NCI-H2227 treated with DMSO at 0.1 percent for 48 hours (cell line): ENCODE data around the gene PNPLA2.
A peak's percentile ranks its signal among the peaks of the same experiment; 100 is the strongest.

ENCODE experiments used
- DNase-seq: peaks from one replicate; lab custom pipeline; 2025; lab: John Stamatoyannopoulos, UW

The PNPLA2 gene

DNA sequence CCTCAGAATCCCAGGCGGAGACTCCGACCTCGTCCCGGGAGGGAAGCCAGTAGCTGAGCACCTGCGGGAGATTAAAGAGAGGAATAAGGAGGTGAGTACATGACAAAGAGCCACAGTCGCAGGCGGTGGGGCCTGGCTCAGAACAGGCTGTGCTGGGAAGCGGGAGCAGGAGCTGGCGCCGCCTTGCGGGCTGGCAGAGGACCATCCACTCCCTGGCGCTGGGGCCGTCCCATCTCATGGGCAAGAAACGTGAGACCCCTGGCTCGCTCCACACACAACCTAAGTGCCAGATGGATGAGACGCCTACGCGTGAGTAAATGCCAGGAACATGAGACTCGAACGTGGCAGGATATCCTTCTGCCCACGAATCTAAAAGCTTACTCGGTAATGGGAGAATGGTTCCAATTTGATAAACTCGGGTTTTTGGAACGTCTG is 35.1 kb upstream of the PNPLA2 start:
- peak; percentile 52 for DNase-seq

DNA sequence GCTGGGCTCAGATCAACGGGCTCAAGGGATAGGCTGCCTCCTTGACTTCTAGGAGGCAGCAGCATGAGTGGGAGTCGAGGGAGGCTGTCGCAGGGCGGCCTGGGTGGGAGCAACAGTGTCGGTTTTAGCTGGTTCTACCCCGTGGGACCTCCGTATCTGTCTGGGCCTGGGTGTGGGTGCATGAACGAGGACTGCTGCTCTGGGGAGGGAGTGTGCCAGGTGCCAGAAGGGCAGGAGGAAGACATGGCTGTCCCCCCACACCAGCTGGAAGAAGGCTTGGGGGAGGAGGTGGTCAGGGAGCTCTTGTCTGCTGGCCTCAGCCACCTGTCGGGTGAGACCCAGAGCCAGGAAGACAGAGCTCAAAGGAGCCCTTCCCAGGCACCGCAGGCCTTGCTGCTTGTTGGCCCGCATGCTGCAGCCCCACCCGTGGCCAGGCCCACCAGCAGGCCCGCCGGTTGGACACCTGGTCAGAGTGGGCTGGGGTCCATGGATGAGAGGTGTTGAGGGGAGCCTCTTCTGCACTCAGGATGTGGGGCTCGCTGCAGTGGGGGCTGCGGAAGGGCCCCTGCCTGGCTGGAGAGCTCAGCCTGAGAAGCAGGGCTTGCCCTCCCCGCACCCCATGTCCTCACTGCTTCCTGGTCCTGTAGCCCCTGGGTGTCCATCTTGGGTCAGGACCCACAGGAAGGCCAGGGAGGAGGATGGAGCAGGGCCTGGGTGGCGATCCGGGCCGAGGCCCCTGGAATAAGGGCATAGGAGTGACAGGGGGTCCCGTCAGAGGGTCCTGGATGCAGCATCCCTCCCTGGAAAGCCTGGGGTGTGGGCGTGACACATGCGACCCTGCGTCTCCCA is 32.3 kb upstream of the PNPLA2 start:
- no peak for DNase-seq

DNA sequence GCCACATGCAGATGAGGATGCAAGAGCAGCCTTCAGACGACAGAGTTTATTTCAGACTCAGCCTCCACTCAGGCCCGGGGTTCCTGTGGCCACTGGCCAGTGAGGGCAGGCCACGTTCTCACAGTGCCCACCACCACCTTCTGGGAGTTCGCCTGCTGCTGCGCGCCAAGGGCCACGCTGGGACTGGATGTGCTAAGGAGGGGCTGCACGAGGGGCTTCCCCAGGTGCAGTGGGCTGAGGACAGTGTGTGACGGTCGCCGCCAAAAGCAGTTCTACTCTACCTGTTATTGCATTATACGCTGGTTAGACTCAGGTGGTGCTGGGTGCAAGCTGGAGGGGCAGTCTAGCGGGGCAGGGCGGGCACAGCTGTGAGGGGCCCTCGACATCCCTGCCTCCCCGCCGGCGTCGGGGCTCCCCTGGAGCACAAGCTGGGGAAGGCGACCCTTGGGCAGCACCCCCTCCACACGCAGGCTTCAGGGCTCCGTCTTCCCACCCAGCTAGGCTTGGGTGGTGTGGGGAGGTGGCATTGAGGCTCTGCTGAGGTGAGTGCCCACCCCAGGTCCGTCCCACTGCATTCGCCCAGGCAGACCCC is 31.5 kb upstream of the PNPLA2 start:
- no peak for DNase-seq

DNA sequence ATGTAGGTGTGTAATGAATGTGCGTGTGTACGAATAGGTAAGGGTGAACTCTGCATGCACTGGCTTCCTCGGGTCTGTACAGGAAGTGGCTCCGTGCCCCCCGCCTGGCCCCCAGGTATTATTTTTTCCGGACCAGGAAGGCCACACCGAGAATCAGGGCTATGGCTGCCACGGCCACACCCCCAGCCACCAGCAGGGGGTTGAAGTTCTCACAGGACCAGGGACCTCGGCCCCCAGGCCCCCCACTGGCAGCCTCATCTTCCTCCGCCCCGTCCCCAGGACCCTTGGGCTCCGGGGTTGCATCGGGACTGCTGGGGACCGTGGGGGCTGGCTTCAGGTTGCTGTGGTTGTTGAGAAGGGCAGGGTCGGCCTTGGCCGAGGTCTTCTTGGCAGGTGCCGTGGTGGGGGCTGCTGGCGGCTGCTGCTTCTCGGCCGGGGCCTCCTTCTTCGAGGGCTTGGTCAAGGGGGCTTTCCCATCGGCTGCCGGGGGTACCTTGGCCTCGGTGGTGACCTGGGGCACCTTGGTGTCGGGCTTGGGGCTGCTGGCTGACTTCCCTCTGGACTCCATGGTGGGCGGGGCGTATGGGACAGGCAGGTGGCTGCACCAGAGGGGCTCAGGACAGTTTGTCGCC is 30.6 kb upstream of the PNPLA2 start:
- no peak for DNase-seq

DNA sequence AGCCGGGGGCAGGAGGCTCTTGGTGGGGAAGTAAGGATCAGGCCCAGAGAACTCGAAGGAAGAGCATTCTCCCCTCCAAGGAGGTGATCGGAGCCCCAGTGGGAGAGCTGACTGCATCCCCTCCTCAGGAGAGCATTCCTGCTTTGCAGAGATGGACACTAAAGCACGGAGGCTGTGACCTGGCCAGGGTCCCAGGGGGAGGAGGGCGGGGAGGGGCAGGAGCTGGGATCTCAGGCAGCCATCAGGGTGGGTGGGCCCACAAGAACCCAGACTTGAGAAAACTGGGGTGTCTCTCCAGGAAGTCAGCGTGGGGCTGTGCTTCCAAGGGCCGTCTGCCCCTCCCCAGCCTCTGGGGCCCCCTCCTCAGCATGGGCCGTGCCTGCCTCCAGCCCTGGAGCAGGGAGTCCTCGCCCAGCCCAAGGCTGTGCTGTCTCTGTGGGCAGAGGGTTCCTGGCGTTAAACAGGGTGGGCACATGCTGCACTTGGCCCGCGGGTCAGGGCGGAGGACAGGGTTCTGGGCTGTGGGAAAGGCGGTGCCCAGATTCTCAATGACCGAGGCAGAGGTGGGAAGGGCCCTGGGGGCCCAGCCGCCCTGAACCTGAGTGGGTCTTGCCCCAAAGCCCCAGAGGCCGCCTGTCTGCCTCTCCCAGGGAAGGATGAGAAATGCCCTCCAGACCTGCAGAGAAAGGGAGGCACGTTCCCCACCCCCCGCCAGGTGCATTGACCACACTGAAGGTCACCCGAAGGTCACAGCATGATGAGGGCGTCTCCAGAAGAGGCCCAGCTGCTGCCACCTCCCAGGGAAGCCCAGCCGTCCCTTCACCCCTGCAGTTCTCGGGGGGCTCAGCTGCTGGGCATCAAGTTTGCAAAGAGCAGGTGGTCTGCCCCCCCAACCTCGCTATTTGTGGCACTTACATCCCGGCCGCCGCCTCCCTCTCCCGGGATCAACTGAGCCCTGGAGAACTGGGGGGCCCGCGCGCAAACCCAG is 29.5 kb upstream of the PNPLA2 start:
- no peak for DNase-seq

DNA sequence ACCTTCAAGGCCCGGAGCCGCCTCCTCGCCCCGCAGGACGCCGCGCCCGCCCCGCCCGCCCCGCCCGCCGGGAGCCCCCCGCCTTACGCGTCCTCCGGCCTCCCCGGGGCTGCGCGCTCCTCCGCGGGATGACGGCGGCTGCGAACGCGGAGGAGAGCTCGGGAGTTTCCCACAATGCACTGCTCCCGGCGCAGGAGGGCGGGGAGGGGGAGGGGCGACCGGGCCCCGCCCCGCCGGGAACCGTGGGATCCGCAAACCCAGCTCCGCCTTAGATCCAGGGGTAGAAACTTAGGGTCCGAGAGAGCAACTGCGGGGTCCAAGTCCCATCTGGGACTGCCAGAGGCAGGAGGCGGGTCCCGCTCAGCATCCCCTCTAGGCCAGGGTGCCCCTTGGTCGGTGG is 28.8 kb upstream of the PNPLA2 start, which contains the start of gene CEND1:
Gene CEND1, minus strand, starts transcription at position 148 of the 400 bp plus-strand sequence. CDS start 1,514 bp downstream, outside the sequence.
- DNase-seq, result peak; percentile 79

DNA sequence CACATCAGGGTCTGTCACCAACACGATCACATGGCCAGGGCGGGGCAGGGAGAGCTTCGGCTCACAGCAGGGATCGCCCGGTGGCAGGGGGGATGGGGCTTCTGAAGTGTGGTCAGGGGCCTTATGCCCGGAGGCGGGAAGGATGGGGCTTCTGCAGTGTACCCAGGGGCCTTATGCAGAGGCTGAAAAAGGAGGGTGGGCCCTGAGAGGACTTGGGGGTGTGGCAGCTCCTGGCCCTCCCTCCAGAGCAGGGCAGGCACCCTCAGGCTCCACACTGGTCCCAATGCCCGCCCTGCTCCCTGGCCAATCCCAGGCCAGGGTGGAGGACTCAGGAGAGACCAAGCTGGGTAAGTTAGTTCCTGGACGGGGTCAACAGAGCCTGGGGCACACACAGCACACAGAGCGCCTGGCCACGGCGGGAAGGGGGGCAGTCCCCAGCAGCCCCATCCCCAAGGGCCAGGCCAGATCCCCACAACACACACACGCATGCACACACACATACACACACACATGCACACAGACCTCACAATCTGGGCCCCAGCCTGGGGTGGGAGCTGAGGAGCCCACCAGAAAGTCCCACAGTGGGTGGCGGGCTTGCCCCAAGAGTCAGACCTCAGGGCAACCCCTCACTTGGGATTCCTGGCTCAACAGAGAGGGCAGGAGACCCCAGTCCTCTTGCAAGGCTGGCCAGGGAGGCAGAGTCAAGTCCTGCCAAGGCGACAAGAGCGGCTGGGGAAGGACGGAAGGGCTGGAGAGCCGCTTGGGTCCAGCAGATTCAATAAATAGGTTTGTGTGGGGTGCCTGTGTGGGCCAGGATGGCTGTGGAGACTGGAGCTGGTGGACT is 27.8 kb upstream of the PNPLA2 start:
- peak; percentile 56 for DNase-seq

DNA sequence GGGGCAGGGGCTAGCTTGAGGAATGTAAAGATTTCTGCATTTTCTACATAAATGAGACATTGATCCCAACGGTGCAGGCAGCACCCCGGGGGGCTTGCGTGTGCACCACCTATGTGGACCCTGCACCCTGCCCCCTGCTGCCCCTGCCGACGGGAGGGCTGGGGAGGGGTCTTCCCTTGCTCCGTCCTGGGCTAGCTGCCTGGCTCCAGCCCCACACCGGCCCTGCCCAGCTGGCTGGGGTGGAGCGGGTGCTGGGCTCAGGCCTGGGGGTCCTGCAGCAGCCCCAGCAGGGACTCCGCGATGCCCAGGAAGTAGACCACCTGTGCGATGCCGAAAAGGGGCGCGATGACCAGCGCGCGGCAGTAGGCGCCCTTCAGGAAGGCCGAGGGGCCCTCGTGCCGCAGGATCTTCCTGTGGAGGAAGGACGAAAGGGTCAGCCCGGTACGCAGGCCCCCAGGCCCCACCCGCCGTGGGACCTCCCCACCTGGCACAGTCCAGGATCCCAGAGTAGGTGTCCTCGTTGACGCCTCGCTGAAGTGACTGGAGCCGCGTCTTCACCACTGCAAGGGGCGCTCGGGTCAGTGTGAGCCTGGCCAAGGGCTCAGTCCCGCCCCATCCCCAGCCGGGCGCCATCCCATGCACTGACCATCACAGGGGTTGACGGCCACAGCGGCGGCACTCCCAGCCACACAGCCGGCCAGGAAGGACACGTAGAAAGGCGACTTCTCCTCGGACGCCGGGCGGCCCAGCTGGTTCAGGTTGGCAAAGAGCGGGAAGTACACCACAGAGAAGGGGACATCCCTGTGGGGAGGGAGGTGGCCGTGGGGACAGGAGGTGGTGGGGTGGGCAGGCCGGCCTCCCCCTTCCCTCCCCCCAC is 26.8 kb upstream of the PNPLA2 start:
- no peak for DNase-seq

DNA sequence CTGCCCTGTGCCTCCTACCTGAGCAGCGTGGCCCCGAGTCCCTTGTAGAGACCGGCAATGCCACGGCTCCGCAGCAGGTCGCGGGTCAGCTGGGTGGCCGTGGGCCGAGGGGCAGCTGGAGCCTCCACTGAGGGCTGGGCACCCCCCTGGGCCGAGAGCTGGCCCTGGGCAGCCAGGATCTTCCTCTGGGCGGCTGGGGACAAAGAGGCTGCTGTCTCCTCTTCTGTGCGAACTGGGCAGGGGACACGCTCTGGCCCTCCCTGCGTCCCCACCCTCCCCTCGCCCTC is 26.2 kb upstream of the PNPLA2 start:
- DNase-seq, result no peak

DNA sequence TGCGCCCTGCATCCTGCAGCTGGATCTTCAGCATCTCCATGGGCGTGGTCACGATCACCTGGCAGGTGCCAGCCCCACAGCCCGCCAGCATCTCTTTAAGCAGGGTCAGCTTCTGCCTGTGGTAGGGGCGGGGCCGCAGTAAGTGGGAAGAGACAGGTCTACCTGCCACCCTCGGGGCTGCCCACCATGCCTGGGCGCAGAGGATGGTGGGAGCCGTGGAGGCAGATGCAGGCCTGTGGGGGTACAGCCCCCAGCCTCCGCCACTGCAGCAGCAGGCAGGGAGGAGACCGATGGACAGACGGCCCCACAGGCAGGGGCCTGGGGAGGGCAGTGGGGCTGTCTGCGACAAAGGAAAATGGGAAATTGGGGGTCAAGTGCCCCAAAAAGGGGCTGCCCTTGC is 25.8 kb upstream of the PNPLA2 start:
- no peak for DNase-seq

DNA sequence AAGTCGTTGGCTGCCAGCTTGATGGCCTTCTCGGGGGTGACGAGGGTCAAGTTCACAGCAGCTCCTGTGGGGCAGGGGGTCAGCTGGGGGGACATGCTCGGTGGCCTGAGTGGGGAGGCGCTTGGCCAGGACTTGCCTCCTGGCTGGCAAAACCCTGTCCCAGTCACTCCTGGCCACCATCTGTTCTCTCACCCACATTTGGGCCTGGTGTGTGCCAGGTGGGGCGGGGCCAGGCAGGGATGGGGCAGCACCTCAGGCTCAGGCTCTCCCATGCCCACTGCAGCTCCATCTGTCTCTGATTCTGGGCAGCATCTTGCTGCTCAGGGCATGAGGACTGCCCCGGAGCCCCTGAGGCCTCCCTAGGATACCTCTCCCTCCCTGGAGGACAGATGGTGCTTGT is 25.2 kb upstream of the PNPLA2 start:
- no peak for DNase-seq

DNA sequence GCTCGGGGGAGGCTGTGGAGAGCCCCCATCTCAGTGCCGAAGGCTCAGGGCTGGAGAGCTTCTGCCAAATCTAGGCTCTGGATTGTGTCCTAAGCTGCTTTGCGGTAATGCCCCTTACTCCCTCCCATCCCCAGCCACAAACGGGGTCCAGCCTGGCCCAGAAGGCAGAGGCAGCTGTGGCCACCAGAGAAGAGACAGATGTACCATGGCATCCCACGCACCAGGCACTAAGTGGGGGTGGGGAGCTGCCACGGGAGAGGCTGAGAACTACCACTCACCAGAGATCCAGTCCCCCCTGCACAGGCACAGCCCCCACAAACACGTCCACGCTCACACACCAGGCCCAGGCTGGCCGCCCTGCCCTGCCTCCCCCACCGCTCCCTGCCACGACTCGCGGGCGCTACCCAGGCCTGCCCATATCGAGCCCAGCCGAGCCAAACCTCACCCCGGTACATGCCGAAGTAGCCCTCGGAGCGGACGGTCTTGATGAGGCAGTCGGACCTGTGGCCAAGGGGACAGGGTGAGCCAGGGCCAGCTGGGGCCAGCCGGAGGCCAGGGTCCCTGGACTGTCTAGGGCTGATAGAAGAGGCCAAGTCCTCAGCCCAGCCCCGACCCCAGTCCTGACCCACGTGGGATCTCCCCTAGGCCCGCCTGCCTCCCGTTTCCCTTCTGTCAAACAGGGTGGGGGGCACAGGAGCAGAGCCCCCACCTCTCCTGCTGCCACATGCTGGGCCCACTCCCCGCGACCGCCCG is 24.5 kb upstream of the PNPLA2 start:
- no peak for DNase-seq

DNA sequence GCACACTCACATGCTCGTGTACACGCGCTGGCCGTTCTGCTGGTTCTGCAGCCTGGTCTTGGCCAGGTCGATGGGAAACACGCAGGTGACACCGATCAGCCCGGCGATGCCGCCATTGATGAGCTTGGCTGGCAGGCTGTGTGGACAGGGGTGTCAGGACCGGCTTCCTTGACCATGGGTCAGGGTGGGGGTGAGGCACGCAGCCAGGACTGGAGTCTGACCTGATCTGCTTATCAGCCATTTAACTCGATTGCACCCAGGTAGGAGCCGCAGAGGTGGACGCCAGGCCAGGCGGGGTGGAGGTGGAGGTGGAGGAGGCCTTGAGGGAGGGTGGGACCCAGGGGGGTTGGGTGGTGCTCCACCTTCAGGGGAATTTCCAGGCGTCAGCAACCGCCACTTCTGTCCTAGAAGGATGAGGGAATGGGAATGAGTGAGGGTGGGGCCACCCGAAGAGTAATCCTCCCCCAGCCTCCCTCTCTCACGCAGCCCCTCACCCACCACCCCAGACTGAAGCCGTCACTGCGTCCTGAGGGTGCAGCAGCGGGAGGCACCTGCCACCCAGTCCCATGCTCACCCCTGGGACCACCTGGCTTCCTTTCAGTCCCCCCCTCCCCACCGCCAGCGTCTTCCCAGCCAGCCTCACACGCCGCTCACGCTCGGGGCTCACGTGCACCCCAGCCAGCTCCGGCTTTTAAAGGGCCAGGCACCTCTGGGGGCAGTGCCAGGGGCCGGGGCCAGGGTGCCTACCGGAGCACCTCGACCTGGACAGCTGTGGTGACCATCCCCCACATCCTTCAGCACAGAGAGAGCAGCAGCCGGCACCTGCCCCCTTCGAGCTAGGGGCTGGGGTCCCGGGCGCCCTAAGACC is 23.7 kb upstream of the PNPLA2 start:
- DNase-seq, result no peak

DNA sequence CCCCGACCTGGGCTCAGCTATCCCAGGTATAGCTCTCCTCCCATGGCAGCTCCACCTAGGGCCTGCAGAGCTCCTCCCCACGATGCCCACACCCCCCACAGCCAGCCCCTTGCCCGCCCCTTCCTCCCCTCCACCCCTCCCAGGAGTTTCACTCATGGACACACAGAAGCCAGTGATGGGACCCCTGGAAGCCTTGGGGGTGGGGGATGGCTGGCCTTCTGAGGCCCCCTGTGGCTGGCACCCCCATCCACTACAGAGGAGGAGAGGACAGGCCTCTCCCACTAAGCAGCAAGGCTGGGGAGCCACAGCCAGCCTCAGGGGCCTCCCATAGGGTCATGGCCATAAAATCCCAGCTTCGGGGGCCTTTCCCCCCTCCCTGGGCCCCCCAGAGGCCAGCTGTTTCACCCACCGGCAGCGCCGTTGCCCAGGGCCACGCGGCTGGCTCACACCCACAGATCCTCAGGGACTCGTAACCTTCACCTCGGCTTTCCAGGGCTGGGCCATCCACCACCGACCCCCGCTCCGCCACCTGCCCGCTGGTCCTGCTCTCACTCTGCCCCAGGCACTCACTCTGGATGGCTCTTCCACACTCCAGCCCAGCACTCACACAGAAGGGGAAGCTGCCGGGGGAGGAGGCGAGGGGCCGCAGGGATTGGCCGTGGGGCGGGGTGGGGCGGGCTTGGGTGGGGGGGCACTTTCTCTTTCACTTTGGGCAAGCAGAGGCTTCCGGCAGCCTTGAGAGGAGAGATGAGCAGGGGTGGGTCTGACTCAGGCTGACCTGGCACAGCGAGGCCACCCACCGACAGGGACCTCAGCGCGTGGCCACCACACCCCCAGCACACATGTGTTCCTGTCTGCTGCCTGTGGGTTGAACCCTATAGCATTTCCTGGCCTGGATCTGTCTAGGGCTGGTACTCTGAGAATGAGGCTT is 22.8 kb upstream of the PNPLA2 start:
- DNase-seq, result peak; percentile 78

DNA sequence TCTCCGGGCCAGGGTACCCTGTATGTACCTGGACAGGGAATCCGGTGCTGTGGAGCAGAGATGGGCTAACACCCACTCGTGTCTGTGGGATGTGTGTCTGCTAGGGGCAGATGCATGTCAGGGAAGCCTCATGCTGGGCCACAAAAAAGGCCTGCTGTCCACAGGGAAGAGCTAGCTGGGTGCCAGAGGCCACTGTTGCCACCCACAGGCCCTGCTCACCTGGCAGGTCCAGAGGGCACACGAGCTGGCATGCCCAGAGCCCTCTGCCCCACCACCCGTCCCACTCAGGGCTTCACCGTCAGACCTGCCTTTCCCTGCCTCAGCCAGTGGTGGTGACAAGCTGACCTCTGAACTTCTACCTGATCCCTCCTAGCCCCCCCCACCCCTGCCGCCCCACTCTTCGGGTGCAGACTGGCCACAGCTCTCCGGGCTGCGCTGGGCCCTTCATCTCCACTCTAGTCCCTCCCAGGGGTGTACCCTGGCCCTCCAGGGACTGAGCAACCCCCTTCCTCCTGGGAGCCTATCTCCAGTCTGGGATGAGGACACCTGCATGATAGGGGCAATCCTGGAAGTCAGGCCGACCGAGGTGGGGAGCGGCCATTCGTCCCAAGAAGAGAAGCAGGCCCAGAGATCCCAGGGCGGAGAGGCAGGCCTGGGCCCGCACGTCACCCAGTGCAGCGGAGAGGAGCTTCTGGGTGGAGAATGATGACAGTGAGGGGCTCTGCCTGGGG is 22.0 kb upstream of the PNPLA2 start:
- DNase-seq, result no peak

DNA sequence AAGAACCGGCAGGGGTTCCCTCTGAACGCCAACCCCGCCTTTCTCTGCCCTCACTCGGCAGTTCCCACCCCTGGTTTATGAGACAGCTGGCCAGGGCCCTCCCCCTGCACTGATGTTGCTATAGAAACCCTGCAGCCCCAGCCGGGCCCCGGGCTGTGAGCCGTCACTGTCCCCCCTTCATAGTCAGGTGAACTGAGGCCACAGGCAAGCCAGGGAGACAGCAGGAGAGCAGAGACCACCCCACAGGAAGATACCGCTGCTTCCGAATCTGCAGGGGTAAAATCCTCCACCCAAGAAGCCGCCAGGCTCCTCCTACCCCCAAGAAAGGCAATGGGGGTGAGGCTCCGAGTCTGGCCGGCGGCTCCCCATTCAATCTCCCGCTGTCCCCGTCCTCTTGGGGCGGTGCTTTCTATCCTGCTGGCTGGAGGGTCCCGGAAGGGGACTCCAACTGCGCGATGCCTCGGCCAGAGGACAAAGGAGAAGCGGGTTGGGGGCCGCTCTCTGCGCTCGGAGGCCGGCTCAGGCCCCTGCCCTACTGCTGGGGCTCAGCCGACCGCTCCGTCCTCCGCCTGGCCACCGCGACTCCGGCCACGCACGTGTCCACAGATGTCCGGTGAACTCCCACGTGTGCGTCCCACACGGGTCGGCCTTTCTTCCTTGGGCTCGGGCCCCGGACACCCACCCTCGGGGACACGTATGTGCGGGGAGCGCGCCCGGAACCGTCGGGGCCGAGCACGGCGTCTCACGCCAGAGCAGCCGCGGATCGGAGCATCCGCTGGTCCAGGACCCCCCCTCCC is 21.2 kb upstream of the PNPLA2 start:
- peak; percentile 90 for DNase-seq
